GM23338 (cell line): Measurements from ENCODE around the gene PSMC4.

ENCODE experiments used
- CREB1 ChIP-seq: fragments of 250-450 bp; sonication (Bioruptor Pico); IDR thresholded peaks from 2 replicates; pipeline ENCODE4 v1.5.0; 2020; ENCODE audit warnings: low read depth, mild to moderate bottlenecking, moderate library complexity
- EZH2 ChIP-seq: fragments of 200-600 bp; sonication (generic); IDR thresholded peaks from one replicate; pipeline ENCODE4 v1.8.0; 2017; ENCODE audit warnings: antibody characterized with exemption, mild to moderate bottlenecking, low read depth; ENCODE audit not compliant: unreplicated experiment
- EZH2phosphoT487 ChIP-seq: fragments of 200-600 bp; sonication (generic); IDR thresholded peaks from one replicate; pipeline ENCODE4 v1.8.1; 2018; ENCODE audit warnings: antibody characterized with exemption; ENCODE audit not compliant: unreplicated experiment
- JUNB ChIP-seq: IDR thresholded peaks from one replicate; pipeline ENCODE4 v1.6.1; 2016; ENCODE audit warnings: antibody characterized with exemption; ENCODE audit not compliant: unreplicated experiment
- POLR2AphosphoS5 ChIP-seq: IDR thresholded peaks from 2 replicates; pipeline ENCODE4 v1.6.1; 2016; ENCODE audit warnings: antibody characterized with exemption, low read depth
- STAT1 ChIP-seq: IDR thresholded peaks from one replicate; pipeline ENCODE4 v1.6.1; 2016; ENCODE audit warnings: antibody characterized with exemption; ENCODE audit not compliant: unreplicated experiment
- ZNF114 ChIP-seq: fragments of 250-450 bp; sonication (Bioruptor Pico); IDR thresholded peaks from 2 replicates; pipeline ENCODE4 v1.5.0; 2020; ENCODE audit warnings: mild to moderate bottlenecking, moderate library complexity
- ZNF331 ChIP-seq: fragments of 250-450 bp; sonication (Bioruptor Pico); IDR thresholded peaks from 2 replicates; pipeline ENCODE4 v1.5.0; 2020; ENCODE audit warnings: low read depth, mild to moderate bottlenecking, moderate library complexity
- TF ChIP-seq, protein P1 (sequence below), 2 experiments: fragments of 200-600 bp in 1 of 2; sonication (generic) in 1 of 2; conservative IDR thresholded peaks; 2 replicates each; pipeline versions ENCODE4 v1.5.1 to v1.6.1; 2016 to 2017; ENCODE audit warnings: antibody characterized with exemption in 2 of 2, low read depth in 2 of 2, mild to moderate bottlenecking in 2 of 2, moderate library complexity in 1 of 2
- TF ChIP-seq, protein P2 (sequence below): IDR thresholded peaks from one replicate; pipeline ENCODE4 v1.6.1; 2018; ENCODE audit warnings: antibody characterized with exemption; ENCODE audit not compliant: unreplicated experiment
- TF ChIP-seq, protein P3 (sequence below): IDR thresholded peaks from 2 replicates; pipeline ENCODE4 v1.6.1; 2016; ENCODE audit warnings: antibody characterized with exemption

DNA sequence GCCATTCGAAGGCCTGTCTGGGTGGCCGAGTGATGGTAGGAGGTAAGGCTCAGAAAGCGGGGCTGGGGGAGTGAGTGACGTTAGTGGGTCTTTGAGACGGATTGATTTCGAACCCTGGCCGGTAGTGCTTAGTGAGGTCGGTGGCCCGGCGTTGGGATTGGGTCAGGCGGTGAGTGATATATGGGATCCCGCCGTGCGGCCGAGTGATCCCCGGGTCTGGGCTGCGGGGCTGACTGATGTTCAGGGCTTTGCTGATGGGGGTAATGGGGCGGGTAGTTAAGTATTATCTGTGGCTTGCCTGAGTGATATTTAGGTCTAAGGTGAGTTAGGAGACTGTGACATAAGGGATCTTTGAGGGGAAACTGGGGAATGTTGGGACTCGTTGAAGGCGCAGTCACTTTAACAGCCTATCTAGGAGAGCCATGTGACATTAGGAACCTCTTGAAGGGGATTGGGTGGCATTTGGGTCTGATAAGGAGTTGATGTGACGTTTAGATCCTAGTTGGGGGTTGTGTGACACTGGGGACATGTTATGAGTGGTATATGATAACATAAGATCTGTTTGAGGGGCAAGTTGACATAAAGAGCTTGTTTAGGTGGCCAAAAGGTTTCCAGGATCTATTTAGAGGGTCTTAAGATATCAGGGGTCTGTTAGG, 543 bp downstream of the PSMC4 start:
- TF ChIP-seq, protein P1, sequence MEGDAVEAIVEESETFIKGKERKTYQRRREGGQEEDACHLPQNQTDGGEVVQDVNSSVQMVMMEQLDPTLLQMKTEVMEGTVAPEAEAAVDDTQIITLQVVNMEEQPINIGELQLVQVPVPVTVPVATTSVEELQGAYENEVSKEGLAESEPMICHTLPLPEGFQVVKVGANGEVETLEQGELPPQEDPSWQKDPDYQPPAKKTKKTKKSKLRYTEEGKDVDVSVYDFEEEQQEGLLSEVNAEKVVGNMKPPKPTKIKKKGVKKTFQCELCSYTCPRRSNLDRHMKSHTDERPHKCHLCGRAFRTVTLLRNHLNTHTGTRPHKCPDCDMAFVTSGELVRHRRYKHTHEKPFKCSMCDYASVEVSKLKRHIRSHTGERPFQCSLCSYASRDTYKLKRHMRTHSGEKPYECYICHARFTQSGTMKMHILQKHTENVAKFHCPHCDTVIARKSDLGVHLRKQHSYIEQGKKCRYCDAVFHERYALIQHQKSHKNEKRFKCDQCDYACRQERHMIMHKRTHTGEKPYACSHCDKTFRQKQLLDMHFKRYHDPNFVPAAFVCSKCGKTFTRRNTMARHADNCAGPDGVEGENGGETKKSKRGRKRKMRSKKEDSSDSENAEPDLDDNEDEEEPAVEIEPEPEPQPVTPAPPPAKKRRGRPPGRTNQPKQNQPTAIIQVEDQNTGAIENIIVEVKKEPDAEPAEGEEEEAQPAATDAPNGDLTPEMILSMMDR (conservative IDR thresholded peaks at IDR 0.05; ENCODE audit: low read depth in 2 of 2), result no peak
- TF ChIP-seq EZH2, result no peak
- TF ChIP-seq POLR2AphosphoS5, result no peak
- no peak for TF ChIP-seq EZH2phosphoT487
- TF ChIP-seq, protein P2, sequence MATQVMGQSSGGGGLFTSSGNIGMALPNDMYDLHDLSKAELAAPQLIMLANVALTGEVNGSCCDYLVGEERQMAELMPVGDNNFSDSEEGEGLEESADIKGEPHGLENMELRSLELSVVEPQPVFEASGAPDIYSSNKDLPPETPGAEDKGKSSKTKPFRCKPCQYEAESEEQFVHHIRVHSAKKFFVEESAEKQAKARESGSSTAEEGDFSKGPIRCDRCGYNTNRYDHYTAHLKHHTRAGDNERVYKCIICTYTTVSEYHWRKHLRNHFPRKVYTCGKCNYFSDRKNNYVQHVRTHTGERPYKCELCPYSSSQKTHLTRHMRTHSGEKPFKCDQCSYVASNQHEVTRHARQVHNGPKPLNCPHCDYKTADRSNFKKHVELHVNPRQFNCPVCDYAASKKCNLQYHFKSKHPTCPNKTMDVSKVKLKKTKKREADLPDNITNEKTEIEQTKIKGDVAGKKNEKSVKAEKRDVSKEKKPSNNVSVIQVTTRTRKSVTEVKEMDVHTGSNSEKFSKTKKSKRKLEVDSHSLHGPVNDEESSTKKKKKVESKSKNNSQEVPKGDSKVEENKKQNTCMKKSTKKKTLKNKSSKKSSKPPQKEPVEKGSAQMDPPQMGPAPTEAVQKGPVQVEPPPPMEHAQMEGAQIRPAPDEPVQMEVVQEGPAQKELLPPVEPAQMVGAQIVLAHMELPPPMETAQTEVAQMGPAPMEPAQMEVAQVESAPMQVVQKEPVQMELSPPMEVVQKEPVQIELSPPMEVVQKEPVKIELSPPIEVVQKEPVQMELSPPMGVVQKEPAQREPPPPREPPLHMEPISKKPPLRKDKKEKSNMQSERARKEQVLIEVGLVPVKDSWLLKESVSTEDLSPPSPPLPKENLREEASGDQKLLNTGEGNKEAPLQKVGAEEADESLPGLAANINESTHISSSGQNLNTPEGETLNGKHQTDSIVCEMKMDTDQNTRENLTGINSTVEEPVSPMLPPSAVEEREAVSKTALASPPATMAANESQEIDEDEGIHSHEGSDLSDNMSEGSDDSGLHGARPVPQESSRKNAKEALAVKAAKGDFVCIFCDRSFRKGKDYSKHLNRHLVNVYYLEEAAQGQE, result no peak
- TF ChIP-seq JUNB, result no peak
- TF ChIP-seq CREB1, result no peak
- no peak for TF ChIP-seq STAT1
- no peak for TF ChIP-seq ZNF331
- TF ChIP-seq ZNF114 (CRISPR knock-in tag), result no peak
- TF ChIP-seq, protein P3, sequence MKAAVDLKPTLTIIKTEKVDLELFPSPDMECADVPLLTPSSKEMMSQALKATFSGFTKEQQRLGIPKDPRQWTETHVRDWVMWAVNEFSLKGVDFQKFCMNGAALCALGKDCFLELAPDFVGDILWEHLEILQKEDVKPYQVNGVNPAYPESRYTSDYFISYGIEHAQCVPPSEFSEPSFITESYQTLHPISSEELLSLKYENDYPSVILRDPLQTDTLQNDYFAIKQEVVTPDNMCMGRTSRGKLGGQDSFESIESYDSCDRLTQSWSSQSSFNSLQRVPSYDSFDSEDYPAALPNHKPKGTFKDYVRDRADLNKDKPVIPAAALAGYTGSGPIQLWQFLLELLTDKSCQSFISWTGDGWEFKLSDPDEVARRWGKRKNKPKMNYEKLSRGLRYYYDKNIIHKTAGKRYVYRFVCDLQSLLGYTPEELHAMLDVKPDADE, result no peak
